Peyer's patch (tissue), 4 donors: ENCODE results near the gene DCST1. TPM values are rescaled to one million over a fixed set of nuclear protein-coding genes. Genes with fewer than 3 reads are reported as not detected.

Experiments used
- DNase-seq, 3 donors: peaks; one replicate each; pipeline ENCODE4 v3.0.0-alpha.2; 2017 to 2019
- H3K27ac ChIP-seq, 4 donors: fragments of 200-600 bp; sonication (generic); one replicate each; pipeline ENCODE4 v1.5.1; 2016 to 2019
- H3K27me3 ChIP-seq, 2 donors: fragments of 200-600 bp; sonication (generic); one replicate each; pipeline ENCODE4 v1.5.1; 2019
- H3K36me3 ChIP-seq, 3 donors: fragments of 200-600 bp; sonication (generic); one replicate each; pipeline ENCODE4 v1.5.1; 2016 to 2019
- H3K4me1 ChIP-seq, 4 donors: fragments of 200-600 bp; sonication (generic); one replicate each; pipeline ENCODE4 v1.5.1; 2016 to 2019
- H3K4me3 ChIP-seq, 4 donors: fragments of 200-600 bp; sonication (generic); 1 replicate in 3 of 4; 2 replicates in 1 of 4; pipeline ENCODE4 v1.5.1; 2016 to 2019; ENCODE audit warnings: mild to moderate bottlenecking in 1 of 4
- H3K9me3 ChIP-seq, 4 donors: fragments of 200-600 bp; sonication (generic); one replicate each; pipeline ENCODE4 v1.5.1; 2016 to 2019; ENCODE audit warnings: mild to moderate bottlenecking in 1 of 4
- POLR2A ChIP-seq, 2 donors: fragments of 450-650 bp; IDR thresholded peaks; one replicate each; pipeline ENCODE4 v1.5.1; 2017; ENCODE audit warnings: antibody characterized with exemption in 2 of 2, mild to moderate bottlenecking in 2 of 2, moderate library complexity in 2 of 2
- total RNA-seq, 4 donors: library from RNA; depleted of rRNA; stranded (reverse); fragments of >200 nt; gene quantifications; one replicate each; pipeline ENCODE4 v1.1.0, GENCODE V29; 2016
- TF ChIP-seq, protein P1 (sequence below), 6 experiments: fragments of 450-650 bp in 4 of 6; fragments of 200-600 bp in 2 of 6; sonication (generic) in 1 of 6; IDR thresholded peaks; one replicate each; pipeline ENCODE4 v1.5.1; 2017 to 2019; ENCODE audit warnings: antibody characterized with exemption in 6 of 6, mild to moderate bottlenecking in 3 of 6, moderate library complexity in 1 of 6

Gene DCST1
- total RNA-seq, 4 donors from 2014 or later: 0.88 to 2.7 TPM; not detected in 2

DNA sequence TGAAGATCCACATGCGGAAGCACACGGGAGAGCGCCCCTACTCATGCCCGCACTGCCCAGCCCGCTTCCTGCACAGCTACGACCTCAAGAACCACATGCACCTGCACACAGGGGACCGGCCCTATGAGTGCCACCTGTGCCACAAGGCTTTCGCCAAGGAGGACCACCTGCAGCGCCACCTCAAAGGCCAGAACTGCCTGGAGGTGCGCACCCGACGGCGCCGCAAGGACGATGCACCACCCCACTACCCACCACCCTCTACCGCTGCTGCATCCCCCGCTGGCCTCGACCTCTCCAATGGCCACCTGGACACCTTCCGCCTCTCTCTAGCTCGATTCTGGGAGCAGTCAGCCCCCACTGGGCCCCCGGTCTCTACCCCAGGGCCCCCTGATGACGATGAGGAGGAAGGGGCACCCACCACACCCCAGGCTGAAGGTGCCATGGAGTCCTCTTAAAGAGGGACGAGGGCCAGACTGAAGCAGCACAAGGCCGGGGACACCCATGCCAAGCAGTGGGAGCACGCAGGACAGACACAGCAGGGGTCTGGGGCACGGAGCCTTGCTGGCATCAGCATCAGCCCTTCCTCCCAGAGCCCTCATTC lies 17.3 kb upstream of the DCST1 start:
- H3K4me1 ChIP-seq: peaks cover under 1 to 67% (median 39%) of the 10 kb centered on the region in 4 donors
- H3K9me3 ChIP-seq: no peaks in the 10 kb centered on the region
- peaks cover 0 to 42% (median 0%) of the 10 kb centered on the region in 3 donors for H3K36me3 ChIP-seq
- H3K27ac ChIP-seq: peak overlapping the region; percentile 85 to 99 (median 92)
- no peaks in the 10 kb centered on the region for H3K27me3 ChIP-seq
- TF ChIP-seq, protein P1, sequence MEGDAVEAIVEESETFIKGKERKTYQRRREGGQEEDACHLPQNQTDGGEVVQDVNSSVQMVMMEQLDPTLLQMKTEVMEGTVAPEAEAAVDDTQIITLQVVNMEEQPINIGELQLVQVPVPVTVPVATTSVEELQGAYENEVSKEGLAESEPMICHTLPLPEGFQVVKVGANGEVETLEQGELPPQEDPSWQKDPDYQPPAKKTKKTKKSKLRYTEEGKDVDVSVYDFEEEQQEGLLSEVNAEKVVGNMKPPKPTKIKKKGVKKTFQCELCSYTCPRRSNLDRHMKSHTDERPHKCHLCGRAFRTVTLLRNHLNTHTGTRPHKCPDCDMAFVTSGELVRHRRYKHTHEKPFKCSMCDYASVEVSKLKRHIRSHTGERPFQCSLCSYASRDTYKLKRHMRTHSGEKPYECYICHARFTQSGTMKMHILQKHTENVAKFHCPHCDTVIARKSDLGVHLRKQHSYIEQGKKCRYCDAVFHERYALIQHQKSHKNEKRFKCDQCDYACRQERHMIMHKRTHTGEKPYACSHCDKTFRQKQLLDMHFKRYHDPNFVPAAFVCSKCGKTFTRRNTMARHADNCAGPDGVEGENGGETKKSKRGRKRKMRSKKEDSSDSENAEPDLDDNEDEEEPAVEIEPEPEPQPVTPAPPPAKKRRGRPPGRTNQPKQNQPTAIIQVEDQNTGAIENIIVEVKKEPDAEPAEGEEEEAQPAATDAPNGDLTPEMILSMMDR (IDR thresholded peaks at IDR 0.05): no peak
- no peak for TF ChIP-seq POLR2A (IDR thresholded peaks at IDR 0.05)
- H3K4me3 ChIP-seq: peak overlapping the region in 2 of 4 donors; percentile 42 to 49
- DNase-seq: peak; percentile 53 to 86 (median 82)

DNA sequence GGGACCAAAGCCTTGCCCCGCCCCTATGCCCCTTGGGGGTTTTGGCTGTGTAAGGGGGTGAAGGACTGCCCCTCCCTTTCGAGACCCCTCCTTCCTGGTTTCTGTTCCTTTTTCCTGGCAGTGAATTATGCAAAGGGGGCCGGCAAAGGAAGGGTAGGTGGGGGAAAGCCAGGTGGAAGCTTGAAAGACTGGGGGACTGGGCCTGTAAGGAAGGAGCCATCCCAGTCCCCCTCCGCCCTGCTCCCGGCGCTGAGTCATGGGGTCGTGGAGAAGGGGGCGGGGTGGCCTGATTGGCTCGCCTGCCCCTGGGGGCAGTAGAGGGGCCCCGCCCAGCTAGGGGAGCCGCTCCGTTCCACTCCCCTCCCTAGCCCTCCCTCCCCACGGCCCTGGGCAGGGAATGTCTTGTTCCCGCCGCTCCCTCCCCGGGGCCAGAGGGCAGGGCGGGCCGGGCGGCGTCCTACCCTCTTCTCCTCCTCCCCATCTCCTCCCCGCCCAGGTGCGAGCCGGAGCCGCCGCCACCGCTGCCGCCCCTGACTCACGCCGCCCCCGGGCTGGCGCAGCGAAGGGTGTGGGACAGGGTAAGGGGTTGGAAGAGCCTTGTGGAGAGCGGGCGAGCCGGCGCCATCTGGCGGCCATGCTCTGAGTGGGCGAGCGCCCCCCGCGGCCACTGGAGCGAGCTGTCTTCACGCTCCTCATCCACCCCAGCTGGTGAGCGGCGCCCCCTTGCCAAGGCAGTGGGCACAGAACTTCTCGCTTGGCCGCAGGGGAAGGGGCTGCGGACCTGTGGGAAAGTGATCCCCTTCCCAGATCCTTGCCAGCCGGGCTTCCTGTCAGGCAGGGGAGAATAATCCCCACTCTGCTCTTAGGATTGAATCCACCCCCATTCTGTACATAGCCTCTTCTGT lies 16.3 kb upstream of the DCST1 start:
- Histone ChIP-seq H3K36me3 (peaks cover 0 to 42% (median 0%) of the 10 kb centered on the region in 3 donors), H3K4me3 (peak overlapping the region; percentile 33 to 50 (median 46)), H3K9me3 (no peaks in the 10 kb centered on the region), H3K27ac (peak overlapping the region; percentile 85 to 99 (median 92)), H3K27me3 (no peaks in the 10 kb centered on the region), H3K4me1 (peaks cover 0 to 57% (median 31%) of the 10 kb centered on the region in 4 donors)
- DNase-seq: peak; percentile 90 to 98 (median 95)
- peak; percentile 32 to 69 for TF ChIP-seq POLR2A (IDR thresholded peaks at IDR 0.05)
- TF ChIP-seq, protein P1 (IDR thresholded peaks at IDR 0.05): peak; percentile 99 to 100 (median 99)

DNA sequence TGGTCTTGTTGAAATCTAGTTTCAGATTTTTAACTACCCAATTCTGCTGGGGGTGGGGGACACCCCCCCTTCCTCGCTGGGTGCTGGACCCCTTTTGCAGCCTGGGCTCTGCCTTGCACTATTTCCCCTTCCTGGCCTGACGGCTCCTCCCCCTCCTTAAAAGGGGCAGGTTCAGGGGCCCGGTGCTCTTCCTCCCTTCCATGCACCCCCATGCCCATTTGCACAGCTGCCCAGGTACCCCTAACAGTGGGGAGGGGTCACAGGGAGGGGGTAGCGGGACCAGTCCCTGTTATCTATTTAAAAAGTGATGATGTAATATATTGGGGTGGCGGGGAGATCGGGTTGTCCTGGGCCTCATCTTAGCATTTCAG lies 15.7 kb upstream of the DCST1 start:
- no peaks in the 10 kb centered on the region for H3K27me3 ChIP-seq
- peaks cover 0 to 53% (median 28%) of the 10 kb centered on the region in 4 donors for H3K4me1 ChIP-seq
- H3K9me3 ChIP-seq: no peaks in the 10 kb centered on the region
- H3K27ac ChIP-seq: peak overlapping the region; percentile 85 to 99 (median 92)
- peak overlapping the region; percentile 33 to 50 (median 46) for H3K4me3 ChIP-seq
- no peak for TF ChIP-seq POLR2A (IDR thresholded peaks at IDR 0.05)
- TF ChIP-seq, protein P1 (IDR thresholded peaks at IDR 0.05): no peak
- peak in 1 of 3 donors; percentile 54 for DNase-seq
- peaks cover 0 to 42% (median 0%) of the 10 kb centered on the region in 3 donors for H3K36me3 ChIP-seq

DNA sequence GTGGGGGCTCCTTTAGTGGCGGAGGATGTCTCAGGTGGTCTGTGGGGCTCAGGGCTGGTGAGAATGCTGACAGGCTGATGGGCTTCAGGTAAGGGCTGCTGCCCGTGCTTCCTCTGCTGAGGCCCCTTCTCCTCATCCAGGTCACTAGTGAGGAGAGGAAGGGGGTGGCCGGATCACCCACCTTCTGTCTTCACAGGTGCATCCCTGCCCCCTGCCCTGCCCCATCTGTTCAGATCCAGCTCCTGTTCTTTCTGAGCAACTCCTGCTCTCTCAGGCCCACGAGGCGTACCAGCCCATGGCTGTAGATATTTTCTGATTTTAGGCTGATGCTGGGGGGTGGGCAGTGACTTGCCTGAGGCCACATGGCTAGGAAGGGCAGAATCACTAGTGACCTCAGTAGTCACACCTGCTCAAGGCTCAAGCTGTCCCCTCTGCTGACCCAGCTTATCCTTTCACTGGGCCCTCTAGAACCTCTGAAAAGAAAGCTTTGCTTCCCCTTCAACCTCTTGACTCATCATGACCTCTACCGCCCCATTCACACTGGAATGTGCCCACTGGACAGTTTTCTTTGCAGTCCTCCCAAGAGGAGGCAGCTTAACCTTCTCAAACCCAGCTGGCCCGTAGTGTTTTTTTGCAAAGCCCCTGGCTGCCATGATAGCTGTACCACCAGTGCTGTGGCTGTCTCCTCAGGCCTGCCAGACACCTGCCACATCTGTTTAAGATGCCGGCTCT lies 14.8 kb upstream of the DCST1 start:
- Histone ChIP-seq H3K9me3 (no peaks in the 10 kb centered on the region), H3K36me3 (peaks cover 0 to 41% (median 0%) of the 10 kb centered on the region in 3 donors), H3K4me1 (peaks cover 0 to 47% (median 28%) of the 10 kb centered on the region in 4 donors), H3K4me3 (no peak overlapping the region), H3K27ac (peak overlapping the region in 3 of 4 donors; percentile 85 to 99 (median 87)), H3K27me3 (no peaks in the 10 kb centered on the region)
- no peak for DNase-seq
- TF ChIP-seq, protein P1 (IDR thresholded peaks at IDR 0.05): no peak
- TF ChIP-seq POLR2A (IDR thresholded peaks at IDR 0.05): no peak
